GM18951 (cell line): ENCODE measurements around the gene PPIB.

Experiments
- POLR2A ChIP-seq: IDR thresholded peaks from 4 replicates; pipeline ENCODE4 v1.6.1; 2011; ENCODE audit warnings: mild to moderate bottlenecking; ENCODE audit not compliant: insufficient read length, insufficient read depth; ENCODE audit errors: extremely low read depth
- in situ Hi-C: fragments of 300-500 bp; cut with MboI; formaldehyde crosslinking; loops from one replicate; pipeline ENCODE4 v1.12.0; 2022; ENCODE audit warnings: low sequenced_read_pairs, mixed read lengths, inconsistent platforms; ENCODE audit not compliant: unreplicated experiment

The PPIB gene

GRCh38 chr15:64144192-64144564, 18.6 kb downstream of the PPIB start:
- in situ Hi-C loops: no loop called here

GRCh38 chr15:64143276-64143675, 19.5 kb downstream of the PPIB start:
- TF ChIP-seq POLR2A: no peak
- in situ Hi-C loops: no loop called here

More at GRCh38 chr15:64144192-64144564, 18.6 kb downstream of the PPIB start:
- no peak for TF ChIP-seq POLR2A

- no peak for TF ChIP-seq POLR2A
- in situ Hi-C loops: no loop called here
Observed at GRCh38 chr15:64141798-64142512, 20.9 kb downstream of the PPIB start.

GRCh38 chr15:64138331-64138941, 24.4 kb downstream of the PPIB start:
- no peak for TF ChIP-seq POLR2A
- in situ Hi-C loops: no loop called here

GRCh38 chr15:64137226-64137833, 25.5 kb downstream of the PPIB start:
- in situ Hi-C loops: no loop called here
- no peak for TF ChIP-seq POLR2A

GRCh38 chr15:64136347-64136746, 26.5 kb downstream of the PPIB start:
- in situ Hi-C loops: no loop called here
- no peak for TF ChIP-seq POLR2A

GRCh38 chr15:64134345-64134829, 28.4 kb downstream of the PPIB start:
- in situ Hi-C loops: no loop called here
- no peak for TF ChIP-seq POLR2A

GRCh38 chr15:64133623-64134344, 29.0 kb downstream of the PPIB start:
- in situ Hi-C loops: no loop called here
- no peak for TF ChIP-seq POLR2A

- in situ Hi-C loops: no loop called here
- no peak for TF ChIP-seq POLR2A
Observed at GRCh38 chr15:64132217-64132616, 30.6 kb downstream of the PPIB start.

GRCh38 chr15:64131547-64131946, 31.3 kb downstream of the PPIB start:
- in situ Hi-C loops: no loop called here

GRCh38 chr15:64130159-64130558, 32.7 kb downstream of the PPIB start:
- no peak for TF ChIP-seq POLR2A
- in situ Hi-C loops: no loop called here

More at GRCh38 chr15:64131547-64131946, 31.3 kb downstream of the PPIB start:
- TF ChIP-seq POLR2A: no peak

GRCh38 chr15:64127521-64128270, 35.1 kb downstream of the PPIB start:
- TF ChIP-seq POLR2A: no peak
- in situ Hi-C loops: no loop called here
